OCI-LY7 (cell line): ENCODE measurements around the gene HTR2A.

Experiments
- CTCF ChIP-seq: fragments of 200-600 bp; sonication (generic); conservative IDR thresholded peaks from 2 replicates; pipeline ENCODE4 v1.5.1; 2014; ENCODE audit warnings: mild to moderate bottlenecking, antibody characterized with exemption, low read length, moderate library complexity, mixed read lengths
- EZH2phosphoT487 ChIP-seq: fragments of 200-600 bp; sonication (generic); IDR thresholded peaks from 2 replicates; pipeline ENCODE4 v1.6.1; 2018; ENCODE audit warnings: low read depth, borderline replicate concordance, mild to moderate bottlenecking, mixed run types, antibody characterized with exemption, low read length, moderate library complexity, mixed read lengths

- TF ChIP-seq CTCF (no peak), EZH2phosphoT487 (no peak)
Measured at GRCh38 chr13:46884531-46884930, 12.3 kb downstream of the HTR2A start.
